Mesodermal cell (in vitro differentiated cells): ENCODE results near the gene TAPT1.

Experiments
- H3K27ac ChIP-seq: 2 replicates; pipeline ENCODE4 v1.7.0; 2013; ENCODE audit warnings: mild to moderate bottlenecking, low read depth, low read length, moderate library complexity; ENCODE audit not compliant: severe bottlenecking
- H3K36me3 ChIP-seq: 2 replicates; pipeline ENCODE4 v1.7.1; 2013; ENCODE audit warnings: mild to moderate bottlenecking, low read length, moderate library complexity; ENCODE audit not compliant: control insufficient read depth, insufficient read depth
- H3K4me1 ChIP-seq: one replicate; pipeline ENCODE4 v1.7.1; 2013; ENCODE audit warnings: mild to moderate bottlenecking, low read length; ENCODE audit not compliant: insufficient read depth, control insufficient read depth, poor library complexity, severe bottlenecking
- H3K4me3 ChIP-seq: 2 replicates; pipeline ENCODE4 v1.7.0; 2013; ENCODE audit warnings: low read length, control low read depth, mild to moderate bottlenecking; ENCODE audit not compliant: insufficient read depth, poor library complexity, severe bottlenecking; ENCODE audit errors: extremely low read depth
- H3K9me3 ChIP-seq: 2 replicates; pipeline ENCODE4 v1.7.1; 2013; ENCODE audit warnings: mild to moderate bottlenecking, low read length, moderate library complexity; ENCODE audit not compliant: control insufficient read depth
- WGBS, 2 experiments: methylation state at CpG; one replicate each; pipeline ENCODE4 v1.1.5; 2013; ENCODE audit warnings: missing lambda C conversion rate in 2 of 2; ENCODE audit not compliant: insufficient coverage in 2 of 2; 5-methylcytosine and 5-hydroxymethylcytosine counted together

TAPT1 gene

GRCh38 chr4:16230308-16230707 lies 4.0 kb upstream of the TAPT1 start:
- Histone ChIP-seq H3K27ac (no peak overlapping the region), H3K36me3 (no peaks in the 10 kb centered on the region), H3K9me3 (no peaks in the 10 kb centered on the region), H3K4me3 (no peak overlapping the region), H3K4me1 (peaks cover 7% of the 10 kb centered on the region)
- 94 to 100% methylated on average over 2 of the region's 2 CpGs for WGBS, 2 experiments

GRCh38 chr4:16229604-16230003 lies 3.3 kb upstream of the TAPT1 start:
- Histone ChIP-seq H3K4me3 (no peak overlapping the region), H3K27ac (no peak overlapping the region), H3K36me3 (no peaks in the 10 kb centered on the region), H3K4me1 (peaks cover 10% of the 10 kb centered on the region), H3K9me3 (no peaks in the 10 kb centered on the region)
- no CpG with 5 or more reads among the region's 2 CpGs for WGBS, 2 experiments

GRCh38 chr4:16227462-16227868 lies 1.2 kb upstream of the TAPT1 start:
- Histone ChIP-seq H3K4me3 (peak overlapping the region; percentile 85), H3K4me1 (peaks cover 18% of the 10 kb centered on the region), H3K9me3 (no peaks in the 10 kb centered on the region), H3K27ac (peak overlapping the region; percentile 75), H3K36me3 (no peaks in the 10 kb centered on the region)
- WGBS, 2 experiments: 1 to 10% methylated on average over 16 to 18 of the region's 20 CpGs

GRCh38 chr4:16226816-16227461 lies 668 bp upstream of the TAPT1 start:
- Histone ChIP-seq H3K4me1 (peaks cover 13% of the 10 kb centered on the region), H3K4me3 (peak overlapping the region; percentile 85), H3K27ac (peak overlapping the region; percentile 75), H3K36me3 (no peaks in the 10 kb centered on the region), H3K9me3 (no peaks in the 10 kb centered on the region)
- WGBS, 2 experiments: 1% methylated on average over 46 to 57 of the region's 57 CpGs

GRCh38 chr4:16225167-16225862 lies 956 bp downstream of the TAPT1 start:
- WGBS, 2 experiments: 17% methylated on average over 1 of the region's 6 CpGs; no CpG with 5 or more reads in 1 of the 2 experiments
- Histone ChIP-seq H3K4me1 (peaks cover 11% of the 10 kb centered on the region), H3K27ac (no peak overlapping the region), H3K36me3 (no peaks in the 10 kb centered on the region), H3K9me3 (no peaks in the 10 kb centered on the region), H3K4me3 (peak overlapping the region; percentile 85)

GRCh38 chr4:16224264-16225166 lies 1.8 kb downstream of the TAPT1 start:
- Histone ChIP-seq H3K4me1 (peaks cover 11% of the 10 kb centered on the region), H3K4me3 (peak overlapping the region; percentile 85), H3K9me3 (no peaks in the 10 kb centered on the region), H3K27ac (peak overlapping the region; percentile 23), H3K36me3 (no peaks in the 10 kb centered on the region)
- 53 to 61% methylated on average over 3 to 4 of the region's 6 CpGs for WGBS, 2 experiments

- no peaks in the 10 kb centered on the region for H3K9me3 ChIP-seq
- H3K4me3 ChIP-seq: no peak overlapping the region
- H3K36me3 ChIP-seq: no peaks in the 10 kb centered on the region
- H3K4me1 ChIP-seq: peaks cover 11% of the 10 kb centered on the region
- no peak overlapping the region for H3K27ac ChIP-seq
Measured at GRCh38 chr4:16222957-16223527, 3.2 kb downstream of the TAPT1 start.

GRCh38 chr4:16218950-16219349 lies 7.3 kb downstream of the TAPT1 start:
- Histone ChIP-seq H3K36me3 (no peaks in the 10 kb centered on the region), H3K27ac (no peak overlapping the region), H3K4me3 (no peak overlapping the region), H3K9me3 (no peaks in the 10 kb centered on the region), H3K4me1 (peaks cover 1% of the 10 kb centered on the region)

- no peaks in the 10 kb centered on the region for H3K36me3 ChIP-seq
- no peak overlapping the region for H3K4me3 ChIP-seq
- WGBS, 2 experiments: 96 to 98% methylated on average over 2 to 3 of the region's 6 CpGs
- no peak overlapping the region for H3K27ac ChIP-seq
- H3K9me3 ChIP-seq: no peaks in the 10 kb centered on the region
- no peaks in the 10 kb centered on the region for H3K4me1 ChIP-seq
Measured at GRCh38 chr4:16217300-16218051, 8.8 kb downstream of the TAPT1 start.

- no peak overlapping the region for H3K4me3 ChIP-seq
- H3K36me3 ChIP-seq: no peaks in the 10 kb centered on the region
- H3K4me1 ChIP-seq: no peaks in the 10 kb centered on the region
- H3K9me3 ChIP-seq: no peaks in the 10 kb centered on the region
- no CpG with 5 or more reads among the region's 2 CpGs for WGBS, 2 experiments
- no peak overlapping the region for H3K27ac ChIP-seq
Measured at GRCh38 chr4:16213121-16213520, 13.2 kb downstream of the TAPT1 start.
